Fibroblast of the aortic adventitia (primary cell): Measurements from ENCODE around the gene LRRC63. TPM values are rescaled to one million over a fixed set of nuclear protein-coding genes. Genes with fewer than 3 reads are reported as not detected.
A peak's percentile ranks its signal among the peaks of the same experiment; 100 is the strongest.

Source experiments
- DNase-seq: peaks from one replicate; pipeline ENCODE4 v3.0.0-alpha.2; 2010; ENCODE audit warnings: low read depth
- H3K4me3 ChIP-seq: 2 replicates; pipeline ENCODE4 v1.5.1; 2011; ENCODE audit warnings: low read depth, mild to moderate bottlenecking, control low read depth, low read length, moderate library complexity
- CTCF ChIP-seq: IDR thresholded peaks from 2 replicates; pipeline ENCODE4 v1.5.1; 2011; ENCODE audit warnings: mild to moderate bottlenecking, low read length, control low read depth, inconsistent platforms; ENCODE audit not compliant: insufficient read depth
- small RNA-seq: library from RNA; depleted of rRNA; stranded (forward); fragments of <200 nt; gene quantifications from one replicate; pipeline ENCODE3, GENCODE V24; 2012
- total RNA-seq: library from RNA; depleted of rRNA; stranded (reverse); fragments of >200 nt; gene quantifications from 2 replicates; pipeline ENCODE4 v1.2.3, GENCODE V29; 2012; ENCODE audit warnings: low replicate concordance

Gene LRRC63
- total RNA-seq, 1 donor = 0.09 TPM

- peak; percentile 82 for DNase-seq
- peak; percentile 86 for TF ChIP-seq CTCF
- H3K4me3 ChIP-seq = no peak overlapping the region
These were observed 109.9 kb downstream of the LRRC63 start for GRCh38 chr13:46321494-46322225.

- no peak overlapping the region for H3K4me3 ChIP-seq
- TF ChIP-seq CTCF = no peak
- DNase-seq = peak; percentile 59
These were observed 113.2 kb downstream of the LRRC63 start for GRCh38 chr13:46324976-46325375.

Small RNA genes lying within 50 kb of the gene (small RNA-seq; reads per million reads assigned to genes)
- not detected for gene RN7SKP5
- not detected for gene RN7SL288P

Other genes with a start within 250 kb of the LRRC63 start
- gene ZC3H13, start 159.2 kb upstream of the LRRC63 start, total RNA-seq = 25.3 and 33.1 TPM in 2 replicates
- gene CPB2, start 106.9 kb upstream of the LRRC63 start, total RNA-seq = not detected in 2 replicates
- 0.25 and 0.99 TPM in 2 replicates for gene LCP1, start 29.8 kb upstream of the LRRC63 start, total RNA-seq
- 0.16 and 4.6 TPM in 2 replicates for gene RUBCNL, start 175.3 kb downstream of the LRRC63 start, total RNA-seq